Heart right ventricle (tissue), 16 donors: ENCODE results near the gene ANKRD36B. TPM values are rescaled to one million over a fixed set of nuclear protein-coding genes. Genes with fewer than 3 reads are reported as not detected.
"Not testable (repeated sequence)": the region's sequence is repeated elsewhere in the genome, so short reads cannot be mapped to it uniquely, and the experiment has no call there.

ENCODE experiments used
- ATAC-seq, 8 donors: fragments of 200-7000 bp; cut with Tn5 transposase; one replicate each; pipeline ENCODE4 v1.9.1; 2020; ENCODE audit warnings: mild to moderate bottlenecking in 8 of 8, moderate library complexity in 8 of 8, moderate number of reproducible peaks in 1 of 8
- DNase-seq, 2 donors: peaks; one replicate each; pipeline ENCODE4 v3.0.0-alpha.2; 2020
- H3K27ac ChIP-seq, 10 donors: fragments of 200-600 bp; sonication (generic) in 2 of 10; one replicate each; pipeline versions ENCODE4 v1.5.0 to v1.8.0; 2020 to 2022; ENCODE audit warnings: mild to moderate bottlenecking in 3 of 10
- H3K27me3 ChIP-seq, 7 donors: fragments of 200-600 bp; one replicate each; pipeline ENCODE4 v1.8.0; 2021 to 2022; ENCODE audit warnings: mild to moderate bottlenecking in 2 of 7
- H3K36me3 ChIP-seq, 9 donors: fragments of 200-600 bp; sonication (generic) in 1 of 9; one replicate each; pipeline versions ENCODE4 v1.5.0 to v1.8.0; 2020 to 2022; ENCODE audit warnings: mild to moderate bottlenecking in 2 of 9
- H3K4me1 ChIP-seq, 9 donors: fragments of 200-600 bp; sonication (generic) in 1 of 9; one replicate each; pipeline versions ENCODE4 v1.5.0 to v1.8.0; 2020 to 2022; ENCODE audit warnings: mild to moderate bottlenecking in 4 of 9
- H3K4me3 ChIP-seq, 10 donors: fragments of 200-600 bp; sonication (generic) in 2 of 10; one replicate each; pipeline versions ENCODE4 v1.5.0 to v1.8.0; 2020 to 2022; ENCODE audit warnings: mild to moderate bottlenecking in 7 of 10, moderate library complexity in 2 of 10
- H3K9me3 ChIP-seq, 11 donors: fragments of 200-600 bp in 10 of 11; sonication (generic) in 2 of 11; one replicate each; pipeline versions ENCODE4 v1.5.0 to v1.8.0; 2013 to 2022; ENCODE audit warnings: mild to moderate bottlenecking in 2 of 11, control low read depth in 1 of 11, moderate library complexity in 1 of 11
- CTCF ChIP-seq, 9 donors: fragments of 200-600 bp; sonication (generic) in 2 of 9; IDR thresholded peaks; one replicate each; pipeline versions ENCODE4 v1.5.0 to v1.8.0; 2021 to 2022; ENCODE audit warnings: antibody characterized with exemption in 9 of 9, mild to moderate bottlenecking in 5 of 9, moderate library complexity in 1 of 9
- WGBS, 2 donors: extraction: QIAGEN DNeasy Blood & Tissue Kit; methylation state at CpG; one replicate each; pipeline ENCODE4 v1.1.7; 2013; ENCODE audit warnings: inconsistent platforms in 1 of 2; 5-methylcytosine and 5-hydroxymethylcytosine counted together
- intact Hi-C, 10 donors: fragments of 100-400 bp; cut with DNase I; formaldehyde crosslinking; loops; one replicate each; pipeline versions ENCODE4 v1.11.1 to v1.14.2; 2022
- polyA plus RNA-seq, 2 donors: library from polyadenylated mRNA; stranded (reverse); fragments of 200-250 nt; gene quantifications; one replicate each; pipeline ENCODE4 v1.2.3, GENCODE V29; 2013
- total RNA-seq, 10 donors: library from RNA; stranded (reverse); fragmentation: NEBNext Ultra II Directional in 3 of 10; extraction: Animal tissue kit (Norgen Biotek cat#: 25700) in 3 of 10; gene quantifications; one replicate each; pipeline versions ENCODE4 v1.2.1 to v1.2.4, GENCODE V29; 2021 to 2023
- donor health status: Arrhythmogenic right ventricular cardiomyopathy.
- donor health status: ischemic (EF 13 %, LVEDD 7.1; RV severe dilation, severe dysfunction).
- donor health status: healthy with polysubstance abuse.
- donor health status: DM: no; HTN: yes; CAD: no.
- donor health status: DM: no; HTN: no; CAD: no.
- donor health status: ischemic (EF 25% LVEDD 6.9; RV normal size, moderate dysfunction).
- donor health status: ischemic (EF 25% LVEDD 5.7; RV mildly dilated, moderate dysfunction).
- donor health status: healthy.
- donor health status: DM: yes; HTN: yes; CAD: no.
- donor health status: Ischemic cardiomyopathy.
- donor health status: ischemic (EF 35%, LVEDD 5.7; RV mildly dilated, moderate dysfunction).
- donor health status: nonischemic (EF 11% LVEDD 7.7; RV severe dilation, severe dysfunction).
- donor health status: DM: yes; HTN: yes; CAD: no.
- donor health status: PGD.
- donor health status: ischemic (EF 29% LVEDD 5.4; RV normal size, mild dysfunction).
- donor health status: nonischemic (EF 23%, LVEDD 6.1; RV moderate dilation, normal function).

The ANKRD36B gene
- total and polyA plus RNA-seq, 12 donors, result 0.80 to 20.5 (median 4.1) TPM

- Histone ChIP-seq H3K27ac (no peak overlapping the region), H3K36me3 (peaks cover 0 to 47% (median 7%) of the 10 kb centered on the region in 9 donors), H3K4me3 (no peak overlapping the region), H3K4me1 (no peaks in the 10 kb centered on the region), H3K27me3 (no peaks in the 10 kb centered on the region), H3K9me3 (no peaks in the 10 kb centered on the region)
- intact Hi-C loops, result no loop called here
- DNase-seq, result no peak
- no peak for ATAC-seq
- TF ChIP-seq CTCF (IDR thresholded peaks at IDR 0.05), result no peak
- WGBS, 2 donors, result 95% methylated on average over 2 of the region's 2 CpGs
Measured at GRCh38 chr2:97546711-97547110, 43.0 kb downstream of the ANKRD36B start.

GRCh38 chr2:97544911-97545310 lies 44.8 kb downstream of the ANKRD36B start:
- H3K27ac ChIP-seq, intact Hi-C loops, H3K27me3 ChIP-seq, H3K4me3 ChIP-seq, ATAC-seq, DNase-seq, H3K9me3 ChIP-seq, H3K4me1 ChIP-seq: not testable (repeated sequence)
- H3K36me3 ChIP-seq, result peaks cover 0 to 44% (median 7%) of the 10 kb centered on the region in 9 donors

- H3K4me3 ChIP-seq, H3K27me3 ChIP-seq, intact Hi-C loops, DNase-seq, H3K36me3 ChIP-seq, H3K27ac ChIP-seq, H3K9me3 ChIP-seq, ATAC-seq, H3K4me1 ChIP-seq: not testable (repeated sequence)
- WGBS, 2 donors, result 98 to 100% methylated on average over 2 of the region's 2 CpGs
Measured at GRCh38 chr2:97525904-97526303, 63.8 kb downstream of the ANKRD36B start.

- DNase-seq, H3K4me1 ChIP-seq, H3K27ac ChIP-seq, ATAC-seq, H3K27me3 ChIP-seq, H3K9me3 ChIP-seq, H3K4me3 ChIP-seq, H3K36me3 ChIP-seq, intact Hi-C loops: not testable (repeated sequence)
- WGBS, 2 donors, result 92 to 100% methylated on average over 1 of the region's 1 CpG
Measured at GRCh38 chr2:97523816-97524215, 65.9 kb downstream of the ANKRD36B start.

GRCh38 chr2:97522916-97523555 lies 66.6 kb downstream of the ANKRD36B start:
- H3K27ac ChIP-seq, DNase-seq, H3K9me3 ChIP-seq, H3K4me1 ChIP-seq, ATAC-seq, H3K36me3 ChIP-seq, intact Hi-C loops, H3K4me3 ChIP-seq, H3K27me3 ChIP-seq: not testable (repeated sequence)
- no CpG with 5 or more reads among the region's 2 CpGs for WGBS, 2 donors

GRCh38 chr2:97495651-97496050 lies 94.0 kb downstream of the ANKRD36B start:
- H3K4me3 ChIP-seq, ATAC-seq, H3K9me3 ChIP-seq, H3K27ac ChIP-seq, H3K4me1 ChIP-seq, intact Hi-C loops, H3K36me3 ChIP-seq, H3K27me3 ChIP-seq, DNase-seq: not testable (repeated sequence)
- WGBS, 2 donors, result 97 to 100% methylated on average over 1 to 4 of the region's 4 CpGs

GRCh38 chr2:97490141-97490540 lies 99.5 kb downstream of the ANKRD36B start:
- DNase-seq, result peak; percentile 1 to 7
- intact Hi-C loops, H3K9me3 ChIP-seq, H3K36me3 ChIP-seq, H3K4me3 ChIP-seq, H3K27me3 ChIP-seq, H3K27ac ChIP-seq, H3K4me1 ChIP-seq, ATAC-seq: not testable (repeated sequence)
- WGBS, 2 donors, result 96 to 98% methylated on average over 4 of the region's 5 CpGs

Other genes with a start within 250 kb of the ANKRD36B start
- 1,000 to 10,000 TPM in 9 of 10 donors, 100 to 1,000 TPM in 1; 886 to 1,398 (median 1,288) TPM for gene COX5B, start 56.2 kb upstream of the ANKRD36B start, total RNA-seq
- 1,000 to 10,000 TPM; 1,705 to 5,403 TPM for gene COX5B, start 56.2 kb upstream of the ANKRD36B start, polyA plus RNA-seq
- gene ACTR1B, start 74.2 kb upstream of the ANKRD36B start, total RNA-seq, result 10 to 100 TPM; 62.8 to 78.1 (median 71.4) TPM
- 10 to 100 TPM; 43.4 to 87.5 TPM for gene ACTR1B, start 74.2 kb upstream of the ANKRD36B start, polyA plus RNA-seq
- 1 to 10 TPM; 1.5 to 4.4 (median 2.9) TPM for gene C2orf92, start 79.8 kb upstream of the ANKRD36B start, total RNA-seq
- gene C2orf92, start 79.8 kb upstream of the ANKRD36B start, polyA plus RNA-seq, result 10 to 100 TPM in 1 of 2 donors, under 1 TPM in 1; 0.83 to 25.4 TPM
- 1 to 10 TPM in 3 of 10 donors, under 1 TPM in 7; 0.42 to 8.7 (median 0.67) TPM for gene ZAP70, start 123.7 kb upstream of the ANKRD36B start, total RNA-seq
- gene ZAP70, start 123.7 kb upstream of the ANKRD36B start, polyA plus RNA-seq, result 1 to 10 TPM in 1 of 2 donors, under 1 TPM in 1; 0.61 to 1.3 TPM